Liver (tissue), 9 donors: Measurements from ENCODE around the gene PLCB2. TPM values are rescaled to one million over a fixed set of nuclear protein-coding genes. Genes with fewer than 3 reads are reported as not detected.
A peak's percentile ranks its signal among the peaks of the same experiment; 100 is the strongest.

Experiments
- DNase-seq: peaks from one replicate; pipeline ENCODE4 v3.0.0-alpha.2; 2017; ENCODE audit warnings: low spot score
- H3K27ac ChIP-seq, 2 donors: one replicate each; pipeline ENCODE4 v1.7.0; 2013; ENCODE audit warnings: inconsistent platforms in 2 of 2, low read length in 2 of 2, control low read depth in 1 of 2, low read depth in 1 of 2, mild to moderate bottlenecking in 1 of 2
- H3K27me3 ChIP-seq, 4 donors: one replicate each; pipeline versions ENCODE4 v1.6.1 to v1.7.0; 2013; ENCODE audit warnings: low read length in 3 of 4, inconsistent platforms in 1 of 4, mild to moderate bottlenecking in 1 of 4, moderate library complexity in 1 of 4; ENCODE audit not compliant: control insufficient read depth in 4 of 4, insufficient read depth in 4 of 4
- H3K36me3 ChIP-seq, 4 donors: one replicate each; pipeline versions ENCODE4 v1.6.1 to v1.7.0; 2013; ENCODE audit warnings: low read length in 3 of 4, mild to moderate bottlenecking in 3 of 4, low read depth in 1 of 4, moderate library complexity in 1 of 4; ENCODE audit not compliant: control insufficient read depth in 4 of 4, insufficient read depth in 3 of 4
- H3K4me1 ChIP-seq, 4 donors: one replicate each; pipeline versions ENCODE4 v1.6.1 to v1.7.0; 2013; ENCODE audit warnings: low read length in 3 of 4, mild to moderate bottlenecking in 3 of 4, moderate library complexity in 1 of 4; ENCODE audit not compliant: control insufficient read depth in 4 of 4, insufficient read depth in 4 of 4
- H3K4me3 ChIP-seq, 3 donors: one replicate each; pipeline versions ENCODE4 v1.6.1 to v1.7.0; 2013; ENCODE audit warnings: low read length in 3 of 3, control low read depth in 1 of 3, low read depth in 1 of 3, mild to moderate bottlenecking in 1 of 3
- H3K9ac ChIP-seq, 2 donors: one replicate each; pipeline ENCODE4 v1.7.0; 2013; ENCODE audit warnings: low read length in 2 of 2, mild to moderate bottlenecking in 2 of 2, moderate library complexity in 2 of 2, control low read depth in 1 of 2, low read depth in 1 of 2
- H3K9me3 ChIP-seq, 4 donors: one replicate each; pipeline versions ENCODE4 v1.6.1 to v1.7.0; 2013; ENCODE audit warnings: low read length in 3 of 4; ENCODE audit not compliant: control insufficient read depth in 4 of 4
- ATF3 ChIP-seq: IDR thresholded peaks from 2 replicates; pipeline ENCODE4 v1.6.1; 2016; ENCODE audit warnings: antibody characterized with exemption
- CTCF ChIP-seq: fragments of 150-350 bp; IDR thresholded peaks from 2 replicates; pipeline ENCODE4 v1.5.1; 2017; ENCODE audit warnings: improper control_type of control experiment, low read depth, low read length; ENCODE audit not compliant: missing input control
- EGR1 ChIP-seq, 2 donors: IDR thresholded peaks; 2 replicates each; pipeline ENCODE4 v1.6.1; 2016 to 2018; ENCODE audit warnings: antibody characterized with exemption in 2 of 2, low read depth in 2 of 2
- FOXA1 ChIP-seq: IDR thresholded peaks from 2 replicates; pipeline ENCODE4 v1.6.1; 2016; ENCODE audit warnings: antibody characterized with exemption
- FOXA2 ChIP-seq: IDR thresholded peaks from 2 replicates; pipeline ENCODE4 v1.6.1; 2016; ENCODE audit warnings: antibody characterized with exemption
- GABPA ChIP-seq, 2 donors: IDR thresholded peaks in 1 of 2; conservative IDR thresholded peaks in 1 of 2; 2 replicates each; pipeline ENCODE4 v1.6.1; 2016; ENCODE audit warnings: antibody characterized with exemption in 2 of 2, mild to moderate bottlenecking in 1 of 2, moderate library complexity in 1 of 2
- HNF4A ChIP-seq, 2 donors: conservative IDR thresholded peaks; 2 replicates each; pipeline ENCODE4 v1.6.1; 2016; ENCODE audit warnings: antibody characterized with exemption in 2 of 2, mild to moderate bottlenecking in 2 of 2
- HNF4G ChIP-seq: IDR thresholded peaks from 2 replicates; pipeline ENCODE4 v1.6.1; 2016; ENCODE audit warnings: antibody characterized with exemption
- MAX ChIP-seq: IDR thresholded peaks from 2 replicates; pipeline ENCODE4 v1.6.1; 2016; ENCODE audit warnings: antibody characterized with exemption
- NR2F2 ChIP-seq: IDR thresholded peaks from 2 replicates; pipeline ENCODE4 v1.6.1; 2016; ENCODE audit warnings: antibody characterized with exemption
- RAD21 ChIP-seq, 2 donors: IDR thresholded peaks; 2 replicates each; pipeline ENCODE4 v1.6.1; 2016; ENCODE audit warnings: antibody characterized with exemption in 2 of 2, mild to moderate bottlenecking in 2 of 2
- REST ChIP-seq: IDR thresholded peaks from 2 replicates; pipeline ENCODE4 v1.6.1; 2016; ENCODE audit warnings: antibody characterized with exemption, mild to moderate bottlenecking
- RXRA ChIP-seq, 2 donors: IDR thresholded peaks; 2 replicates each; pipeline ENCODE4 v1.6.1; 2017 to 2018; ENCODE audit warnings: antibody characterized with exemption in 2 of 2, mild to moderate bottlenecking in 1 of 2
- SP1 ChIP-seq: IDR thresholded peaks from 2 replicates; pipeline ENCODE4 v1.6.1; 2018; ENCODE audit warnings: antibody characterized with exemption, mild to moderate bottlenecking
- TAF1 ChIP-seq: conservative IDR thresholded peaks from 2 replicates; pipeline ENCODE4 v1.6.1; 2016; ENCODE audit warnings: antibody characterized with exemption, mild to moderate bottlenecking
- YY1 ChIP-seq: IDR thresholded peaks from 2 replicates; pipeline ENCODE4 v1.6.1; 2016; ENCODE audit warnings: antibody characterized with exemption, mild to moderate bottlenecking
- ZBTB33 ChIP-seq: IDR thresholded peaks from 2 replicates; pipeline ENCODE4 v1.6.1; 2016; ENCODE audit warnings: antibody characterized with exemption
- WGBS: extraction: QIAGEN DNeasy Blood & Tissue Kit; methylation state at CpG from one replicate; pipeline ENCODE4 v1.1.7; 2013; 5-methylcytosine and 5-hydroxymethylcytosine counted together
- polyA plus RNA-seq, 2 donors: library from polyadenylated mRNA; stranded (reverse) in 1 of 2; unstranded in 1 of 2; fragments of 200-250 nt in 1 of 2; fragments of >200 nt in 1 of 2; fragmentation: Nextera tagmentation in 1 of 2; extraction: Ambion mirVana in 1 of 2; gene quantifications; one replicate each; pipeline versions ENCODE4 v1.2.1 to v1.2.3, GENCODE V29; 2013 to 2015
- total RNA-seq, 2 donors: library from RNA; depleted of rRNA; stranded (reverse); fragments of >200 nt; gene quantifications; one replicate each; pipeline ENCODE4 v1.2.3, GENCODE V29; 2014
- donor health status: healthy.
- donor health status: healthy.
- donor health status: healthy.
- donor health status: healthy.
- donor health status: healthy.

PLCB2 gene
- total and polyA plus RNA-seq, 4 donors: 2.1 to 13.3 (median 7.6) TPM

GRCh38 chr15:40354408-40355171 is 46.9 kb upstream of the PLCB2 start:
- H3K9me3 ChIP-seq: no peaks in the 10 kb centered on the region
- H3K27me3 ChIP-seq: no peaks in the 10 kb centered on the region
- H3K4me1 ChIP-seq: peaks cover 9 to 31% (median 24%) of the 10 kb centered on the region in 4 donors
- H3K9ac ChIP-seq: no peak overlapping the region
- H3K4me3 ChIP-seq: no peak overlapping the region
- TF ChIP-seq REST: no peak
- peak; percentile 5 for TF ChIP-seq CTCF
- TF ChIP-seq NR2F2: no peak
- no peak for TF ChIP-seq GABPA (IDR thresholded peaks at IDR 0.05 in 1 of 2, conservative IDR thresholded peaks at IDR 0.05 in 1 of 2)
- TF ChIP-seq RAD21 (IDR thresholded peaks at IDR 0.05): no peak
- TF ChIP-seq FOXA2: no peak
- DNase-seq: no peak
- H3K36me3 ChIP-seq: no peaks in the 10 kb centered on the region
- no peak overlapping the region for H3K27ac ChIP-seq
- WGBS: 60% methylated on average over 9 of the region's 9 CpGs

- Histone ChIP-seq H3K27ac (no peak overlapping the region), H3K36me3 (no peaks in the 10 kb centered on the region), H3K27me3 (no peaks in the 10 kb centered on the region), H3K4me3 (no peak overlapping the region), H3K9ac (no peak overlapping the region), H3K9me3 (no peaks in the 10 kb centered on the region), H3K4me1 (peaks cover 9 to 29% (median 23%) of the 10 kb centered on the region in 4 donors)
- no peak for DNase-seq
- 30% methylated on average over 5 of the region's 5 CpGs for WGBS
- TF ChIP-seq REST (peak; percentile 89), ZBTB33 (no peak), FOXA1 (no peak), RAD21 (IDR thresholded peaks at IDR 0.05) (peak; percentile 23 to 28), SP1 (peak; percentile 69), HNF4A (conservative IDR thresholded peaks at IDR 0.05) (peak; percentile 81 to 94), RXRA (IDR thresholded peaks at IDR 0.05) (peak; percentile 67 to 87), FOXA2 (no peak), EGR1 (IDR thresholded peaks at IDR 0.05; ENCODE audit: low read depth in 2 of 2) (peak in 1 of 2 donors; percentile 61), YY1 (no peak), HNF4G (peak; percentile 46), NR2F2 (peak; percentile 62), TAF1 (no peak), CTCF (no peak), MAX (no peak), ATF3 (no peak)
Measured at GRCh38 chr15:40353697-40354096, 46.0 kb upstream of the PLCB2 start.
